NT2/D1 (cell line): Measurements from ENCODE around the gene FEM1C.

ENCODE experiments used
- SUZ12 ChIP-seq: IDR thresholded peaks from 2 replicates; pipeline ENCODE4 v1.6.1; 2011; ENCODE audit not compliant: insufficient read length, insufficient read depth; ENCODE audit errors: extremely low read depth
- YY1 ChIP-seq: IDR thresholded peaks from 2 replicates; pipeline ENCODE4 v1.6.1; 2011; ENCODE audit not compliant: insufficient read length, insufficient read depth
- ZNF274 ChIP-seq: IDR thresholded peaks from 2 replicates; pipeline ENCODE4 v1.6.1; 2011; ENCODE audit warnings: mild to moderate bottlenecking, low read depth, low read length

DNA sequence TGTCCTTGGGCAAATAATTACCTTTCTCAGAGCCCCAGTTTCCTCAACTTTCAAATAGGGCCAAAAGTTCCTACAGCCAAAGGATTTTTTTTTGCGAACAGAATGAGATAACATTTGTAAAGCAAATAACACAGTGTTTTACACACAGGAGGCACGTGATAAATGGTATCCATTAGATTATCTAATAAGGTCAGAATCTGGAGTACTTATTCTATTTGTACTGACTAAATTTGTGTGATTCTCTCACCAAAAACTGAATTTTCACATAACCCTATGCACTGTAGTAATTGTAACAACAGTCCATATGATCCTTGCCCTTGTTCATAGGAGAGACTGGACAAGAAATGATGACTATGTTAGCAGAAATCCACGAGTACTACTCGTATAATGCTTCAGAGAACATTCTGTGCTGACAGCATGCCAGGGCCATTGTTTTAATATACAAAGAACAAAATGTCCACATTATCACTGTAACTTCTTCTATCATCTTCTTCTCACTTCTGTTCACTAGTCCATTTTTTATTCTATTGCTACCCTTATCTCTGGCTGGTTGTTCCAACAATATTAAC lies 13.9 kb upstream of the FEM1C start:
- TF ChIP-seq YY1 (no peak), SUZ12 (no peak), ZNF274 (no peak)
